ENCODE results near the gene CACNG3.

- no peak for TF ChIP-seq POLR2A (IDR thresholded peaks at IDR 0.05)
- no peak for TF ChIP-seq CTCF (IDR thresholded peaks at IDR 0.05)
Measured at GRCh38 chr16:24232936-24233335, 23.2 kb upstream of the CACNG3 start.
